Measurements from ENCODE around the gene TULP3. TPM values are rescaled to one million over a fixed set of nuclear protein-coding genes. Genes with fewer than 3 reads are reported as not detected.

Gene TULP3
- total and polyA plus RNA-seq, 7 donors = 3.9 to 9.1 (median 7.1) TPM

GRCh38 chr12:2970744-2971143, 80.1 kb downstream of the TULP3 start:
- peaks cover 0 to 34% of the 10 kb centered on the region in 2 donors for H3K36me3 ChIP-seq (ENCODE audit: insufficient read depth in 1 of 2, low read depth in 1 of 2)
- peak overlapping the region; percentile 55 for H3K27ac ChIP-seq
- no peaks in the 10 kb centered on the region for H3K27me3 ChIP-seq (ENCODE audit: insufficient read depth in 3 of 3, low read length in 2 of 3)
- no peaks in the 10 kb centered on the region for H3K9me3 ChIP-seq
- no peak overlapping the region for H3K4me3 ChIP-seq
- intact Hi-C loops (cut with DNase I) = loop anchor here in 1 of 2 donors (5.0 kb wide), 1 partner anchor 67 kb away; no protein-coding TSS in a partner anchor
- peak; percentile 41 to 71 for DNase-seq
- 35 to 53% (median 40%) methylated on average over 10 of the region's 10 CpGs for WGBS, 3 donors
- TF ChIP-seq, protein P1, sequence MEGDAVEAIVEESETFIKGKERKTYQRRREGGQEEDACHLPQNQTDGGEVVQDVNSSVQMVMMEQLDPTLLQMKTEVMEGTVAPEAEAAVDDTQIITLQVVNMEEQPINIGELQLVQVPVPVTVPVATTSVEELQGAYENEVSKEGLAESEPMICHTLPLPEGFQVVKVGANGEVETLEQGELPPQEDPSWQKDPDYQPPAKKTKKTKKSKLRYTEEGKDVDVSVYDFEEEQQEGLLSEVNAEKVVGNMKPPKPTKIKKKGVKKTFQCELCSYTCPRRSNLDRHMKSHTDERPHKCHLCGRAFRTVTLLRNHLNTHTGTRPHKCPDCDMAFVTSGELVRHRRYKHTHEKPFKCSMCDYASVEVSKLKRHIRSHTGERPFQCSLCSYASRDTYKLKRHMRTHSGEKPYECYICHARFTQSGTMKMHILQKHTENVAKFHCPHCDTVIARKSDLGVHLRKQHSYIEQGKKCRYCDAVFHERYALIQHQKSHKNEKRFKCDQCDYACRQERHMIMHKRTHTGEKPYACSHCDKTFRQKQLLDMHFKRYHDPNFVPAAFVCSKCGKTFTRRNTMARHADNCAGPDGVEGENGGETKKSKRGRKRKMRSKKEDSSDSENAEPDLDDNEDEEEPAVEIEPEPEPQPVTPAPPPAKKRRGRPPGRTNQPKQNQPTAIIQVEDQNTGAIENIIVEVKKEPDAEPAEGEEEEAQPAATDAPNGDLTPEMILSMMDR (IDR thresholded peaks at IDR 0.05) = no peak
- ATAC-seq = peak; percentile 67 to 88 (median 84)
- peaks cover 50% of the 10 kb centered on the region for H3K4me1 ChIP-seq

DNA sequence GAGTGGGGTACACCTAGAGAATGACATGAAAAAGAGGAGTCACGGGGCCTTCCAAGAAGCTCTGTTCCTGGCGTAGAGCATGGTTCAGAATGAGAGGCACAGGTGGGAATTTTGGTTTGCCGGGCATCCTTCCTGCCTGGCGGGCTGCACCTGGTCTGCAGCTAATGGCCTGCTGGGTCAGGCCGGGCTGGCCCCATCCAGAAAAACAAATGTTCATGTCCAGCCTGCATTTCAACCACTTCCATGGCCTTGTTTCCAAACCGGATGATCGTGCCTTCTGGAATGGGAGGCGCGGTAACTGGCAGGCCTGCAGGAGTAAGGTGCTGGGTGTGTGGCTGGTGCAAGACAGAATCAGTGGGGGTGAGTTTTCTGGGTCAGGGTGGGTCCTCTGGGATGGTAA, 82.9 kb downstream of the TULP3 start:
- H3K27ac ChIP-seq = peak overlapping the region; percentile 86
- peaks cover 0 to 25% of the 10 kb centered on the region in 2 donors for H3K36me3 ChIP-seq (ENCODE audit: insufficient read depth in 1 of 2, low read depth in 1 of 2)
- H3K4me1 ChIP-seq = peaks cover 56% of the 10 kb centered on the region
- 49 to 67% (median 51%) methylated on average over 9 of the region's 9 CpGs for WGBS, 3 donors
- no peak overlapping the region for H3K4me3 ChIP-seq
- DNase-seq = no peak
- intact Hi-C loops (cut with DNase I) = loop anchor here in 1 of 2 donors (5.0 kb wide), 1 partner anchor 64 kb away; no protein-coding TSS in a partner anchor
- no peaks in the 10 kb centered on the region for H3K9me3 ChIP-seq
- TF ChIP-seq, protein P1 (IDR thresholded peaks at IDR 0.05) = no peak
- no peaks in the 10 kb centered on the region for H3K27me3 ChIP-seq (ENCODE audit: insufficient read depth in 3 of 3, low read length in 2 of 3)
- peak; percentile 13 to 31 (median 22) for ATAC-seq

DNA sequence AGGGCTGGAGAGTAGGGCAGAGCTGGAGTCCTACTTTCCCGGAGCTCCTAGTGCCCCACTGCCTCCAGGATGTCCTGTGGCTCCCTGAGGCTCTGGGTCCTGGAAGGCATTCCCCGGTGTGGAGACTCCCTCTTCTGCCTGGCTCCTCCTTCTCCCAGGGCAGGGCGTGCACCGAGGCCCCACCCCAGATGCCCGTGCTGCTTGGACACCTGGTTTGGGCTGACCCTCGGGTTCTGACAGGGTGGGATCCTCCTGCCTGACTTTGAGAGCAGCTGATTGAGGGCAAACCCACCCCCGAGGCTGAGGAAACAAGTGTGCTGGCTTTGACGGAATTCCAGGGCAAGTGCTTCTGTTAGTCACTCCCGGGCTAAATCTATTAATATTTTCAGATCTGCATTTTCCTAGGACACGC, 83.9 kb downstream of the TULP3 start:
- ATAC-seq (peak; percentile 60 to 83 (median 64)), DNase-seq (no peak)
- H3K36me3 ChIP-seq (ENCODE audit: insufficient read depth in 1 of 2, low read depth in 1 of 2) = peaks cover 0 to 25% of the 10 kb centered on the region in 2 donors
- no peaks in the 10 kb centered on the region for H3K9me3 ChIP-seq
- intact Hi-C loops (cut with DNase I) = loop anchor here in 1 of 2 donors (5.0 kb wide), 1 partner anchor 63 kb away; no protein-coding TSS in a partner anchor
- 17 to 32% (median 17%) methylated on average over 10 of the region's 10 CpGs for WGBS, 3 donors
- peaks cover 59% of the 10 kb centered on the region for H3K4me1 ChIP-seq
- TF ChIP-seq, protein P1 (IDR thresholded peaks at IDR 0.05) = no peak
- peak overlapping the region; percentile 28 for H3K4me3 ChIP-seq
- peak overlapping the region; percentile 86 for H3K27ac ChIP-seq
- H3K27me3 ChIP-seq (ENCODE audit: insufficient read depth in 3 of 3, low read length in 2 of 3) = no peaks in the 10 kb centered on the region

DNA sequence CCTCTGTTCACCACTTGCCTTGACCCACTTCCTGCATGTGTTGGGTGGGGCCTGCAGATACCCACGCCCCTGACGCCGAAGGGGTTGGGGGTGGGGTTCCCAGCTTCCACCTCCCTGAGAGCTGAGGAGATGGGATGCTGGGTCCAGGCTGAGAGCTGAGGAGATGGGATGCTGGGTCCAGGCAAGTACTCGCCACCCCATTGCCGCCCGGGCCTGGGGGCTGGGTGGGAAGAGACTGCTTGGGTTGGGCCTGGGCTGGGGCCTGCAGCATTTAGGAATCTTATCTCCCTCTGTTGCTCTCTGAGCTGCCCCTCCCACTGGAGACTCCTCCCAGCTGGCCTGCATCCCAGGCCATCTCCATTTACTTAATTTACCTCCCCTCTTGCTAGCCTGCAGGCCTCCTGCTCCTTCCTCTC, 85.9 kb downstream of the TULP3 start:
- no peaks in the 10 kb centered on the region for H3K9me3 ChIP-seq
- H3K4me3 ChIP-seq = no peak overlapping the region
- TF ChIP-seq, protein P1 (IDR thresholded peaks at IDR 0.05) = no peak
- H3K27me3 ChIP-seq (ENCODE audit: insufficient read depth in 3 of 3, low read length in 2 of 3) = no peaks in the 10 kb centered on the region
- intact Hi-C loops (cut with DNase I) = no loop called here
- ATAC-seq = peak; percentile 23 to 42 (median 34)
- no peak for DNase-seq
- H3K27ac ChIP-seq = peak overlapping the region; percentile 48
- WGBS, 3 donors = 44 to 69% (median 67%) methylated on average over 3 to 6 of the region's 6 CpGs
- H3K36me3 ChIP-seq (ENCODE audit: insufficient read depth in 1 of 2, low read depth in 1 of 2) = peaks cover 0 to 25% of the 10 kb centered on the region in 2 donors
- H3K4me1 ChIP-seq = peaks cover 70% of the 10 kb centered on the region

DNA sequence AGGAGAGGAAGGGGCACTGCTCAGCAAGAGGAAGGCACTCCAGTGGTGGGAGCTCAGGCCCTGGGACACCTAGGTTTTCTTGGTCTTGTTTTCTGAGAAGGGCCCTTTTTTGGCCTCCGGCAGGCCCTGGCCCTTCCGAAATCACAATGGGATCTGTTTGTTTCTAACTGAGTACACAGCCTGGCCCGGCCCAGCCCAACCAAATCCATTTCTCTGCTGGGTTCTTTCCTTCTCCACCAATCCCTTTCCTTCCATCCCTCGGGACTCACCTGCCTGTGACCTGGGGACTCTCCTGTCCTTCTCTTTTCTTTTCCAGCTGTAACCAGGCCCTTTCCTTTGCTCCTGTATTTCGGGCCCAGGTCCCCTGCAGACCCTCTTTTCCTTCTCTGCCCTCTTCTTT, 87.1 kb downstream of the TULP3 start:
- Histone ChIP-seq H3K36me3 (ENCODE audit: insufficient read depth in 1 of 2, low read depth in 1 of 2) (peaks cover 0 to 25% of the 10 kb centered on the region in 2 donors), H3K4me1 (peaks cover 77% of the 10 kb centered on the region), H3K9me3 (no peaks in the 10 kb centered on the region), H3K4me3 (no peak overlapping the region), H3K27me3 (ENCODE audit: insufficient read depth in 3 of 3, low read length in 2 of 3) (no peaks in the 10 kb centered on the region), H3K27ac (peak overlapping the region; percentile 48)
- TF ChIP-seq, protein P1 (IDR thresholded peaks at IDR 0.05) = no peak
- ATAC-seq (no peak), DNase-seq (no peak)
- WGBS, 3 donors = 89 to 92% (median 89%) methylated on average over 5 of the region's 5 CpGs
- intact Hi-C loops (cut with DNase I) = no loop called here
